Ishikawa (cell line): ENCODE measurements around the gene TSTD1.

Experiments used
- CEBPB ChIP-seq: IDR thresholded peaks from 2 replicates; pipeline ENCODE4 v1.6.1; 2012
- CREB1 ChIP-seq: IDR thresholded peaks from 2 replicates; pipeline ENCODE4 v1.6.1; 2012; ENCODE audit warnings: low read depth
- EGR1 ChIP-seq: IDR thresholded peaks from 2 replicates; pipeline ENCODE4 v1.6.1; 2012
- EP300 ChIP-seq: IDR thresholded peaks from 2 replicates; pipeline ENCODE4 v1.6.1; 2012; ENCODE audit warnings: borderline replicate concordance
- FOXM1 ChIP-seq: IDR thresholded peaks from 2 replicates; pipeline ENCODE4 v1.6.1; 2012; ENCODE audit warnings: low read depth, borderline replicate concordance
- MAX ChIP-seq: IDR thresholded peaks from 2 replicates; pipeline ENCODE4 v1.6.1; 2012
- NFIC ChIP-seq: IDR thresholded peaks from 2 replicates; pipeline ENCODE4 v1.6.1; 2012
- RAD21 ChIP-seq: IDR thresholded peaks from 2 replicates; pipeline ENCODE4 v1.6.1; 2012; ENCODE audit warnings: low read depth
- TAF1 ChIP-seq: IDR thresholded peaks from 2 replicates; pipeline ENCODE4 v1.6.1; 2012; ENCODE audit warnings: low read depth, mild to moderate bottlenecking
- TCF12 ChIP-seq: IDR thresholded peaks from 2 replicates; pipeline ENCODE4 v1.6.1; 2012; ENCODE audit warnings: low read depth
- TEAD4 ChIP-seq: IDR thresholded peaks from 2 replicates; pipeline ENCODE4 v1.6.1; 2012
- YY1 ChIP-seq: IDR thresholded peaks from 2 replicates; pipeline ENCODE4 v1.6.1; 2012; ENCODE audit warnings: low read depth
- ZBTB7A ChIP-seq: IDR thresholded peaks from 2 replicates; pipeline ENCODE4 v1.6.1; 2012; ENCODE audit warnings: low read depth
- TF ChIP-seq, protein P1 (sequence below): IDR thresholded peaks from 2 replicates; pipeline ENCODE4 v1.6.1; 2012
- TF ChIP-seq, protein P2 (sequence below): IDR thresholded peaks from 2 replicates; pipeline ENCODE4 v1.6.1; 2012; ENCODE audit warnings: low read depth, mild to moderate bottlenecking

The TSTD1 gene

GRCh38 chr1:161074676-161075368 is 36.1 kb upstream of the TSTD1 start:
- TF ChIP-seq NFIC, result no peak
- no peak for TF ChIP-seq TAF1
- no peak for TF ChIP-seq FOXM1
- TF ChIP-seq TCF12, result no peak
- TF ChIP-seq MAX, result no peak
- no peak for TF ChIP-seq CREB1
- TF ChIP-seq RAD21, result no peak
- TF ChIP-seq, protein P1, sequence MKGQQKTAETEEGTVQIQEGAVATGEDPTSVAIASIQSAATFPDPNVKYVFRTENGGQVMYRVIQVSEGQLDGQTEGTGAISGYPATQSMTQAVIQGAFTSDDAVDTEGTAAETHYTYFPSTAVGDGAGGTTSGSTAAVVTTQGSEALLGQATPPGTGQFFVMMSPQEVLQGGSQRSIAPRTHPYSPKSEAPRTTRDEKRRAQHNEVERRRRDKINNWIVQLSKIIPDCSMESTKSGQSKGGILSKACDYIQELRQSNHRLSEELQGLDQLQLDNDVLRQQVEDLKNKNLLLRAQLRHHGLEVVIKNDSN, result no peak
- no peak for TF ChIP-seq YY1
- no peak for TF ChIP-seq CEBPB
- no peak for TF ChIP-seq ZBTB7A
- TF ChIP-seq, protein P2, sequence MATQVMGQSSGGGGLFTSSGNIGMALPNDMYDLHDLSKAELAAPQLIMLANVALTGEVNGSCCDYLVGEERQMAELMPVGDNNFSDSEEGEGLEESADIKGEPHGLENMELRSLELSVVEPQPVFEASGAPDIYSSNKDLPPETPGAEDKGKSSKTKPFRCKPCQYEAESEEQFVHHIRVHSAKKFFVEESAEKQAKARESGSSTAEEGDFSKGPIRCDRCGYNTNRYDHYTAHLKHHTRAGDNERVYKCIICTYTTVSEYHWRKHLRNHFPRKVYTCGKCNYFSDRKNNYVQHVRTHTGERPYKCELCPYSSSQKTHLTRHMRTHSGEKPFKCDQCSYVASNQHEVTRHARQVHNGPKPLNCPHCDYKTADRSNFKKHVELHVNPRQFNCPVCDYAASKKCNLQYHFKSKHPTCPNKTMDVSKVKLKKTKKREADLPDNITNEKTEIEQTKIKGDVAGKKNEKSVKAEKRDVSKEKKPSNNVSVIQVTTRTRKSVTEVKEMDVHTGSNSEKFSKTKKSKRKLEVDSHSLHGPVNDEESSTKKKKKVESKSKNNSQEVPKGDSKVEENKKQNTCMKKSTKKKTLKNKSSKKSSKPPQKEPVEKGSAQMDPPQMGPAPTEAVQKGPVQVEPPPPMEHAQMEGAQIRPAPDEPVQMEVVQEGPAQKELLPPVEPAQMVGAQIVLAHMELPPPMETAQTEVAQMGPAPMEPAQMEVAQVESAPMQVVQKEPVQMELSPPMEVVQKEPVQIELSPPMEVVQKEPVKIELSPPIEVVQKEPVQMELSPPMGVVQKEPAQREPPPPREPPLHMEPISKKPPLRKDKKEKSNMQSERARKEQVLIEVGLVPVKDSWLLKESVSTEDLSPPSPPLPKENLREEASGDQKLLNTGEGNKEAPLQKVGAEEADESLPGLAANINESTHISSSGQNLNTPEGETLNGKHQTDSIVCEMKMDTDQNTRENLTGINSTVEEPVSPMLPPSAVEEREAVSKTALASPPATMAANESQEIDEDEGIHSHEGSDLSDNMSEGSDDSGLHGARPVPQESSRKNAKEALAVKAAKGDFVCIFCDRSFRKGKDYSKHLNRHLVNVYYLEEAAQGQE, result no peak
- no peak for TF ChIP-seq TEAD4
- no peak for TF ChIP-seq EGR1
- TF ChIP-seq EP300, result no peak

- TF ChIP-seq, protein P1, result no peak
- TF ChIP-seq TEAD4 (no peak), EGR1 (no peak), YY1 (no peak), MAX (no peak), TAF1 (no peak), NFIC (no peak), CEBPB (no peak), EP300 (no peak), ZBTB7A (no peak), RAD21 (no peak), FOXM1 (no peak), CREB1 (no peak), TCF12 (no peak)
- TF ChIP-seq, protein P2, result no peak
These were observed 34.8 kb upstream of the TSTD1 start for GRCh38 chr1:161073474-161074121.

- TF ChIP-seq TCF12 (no peak), NFIC (no peak), MAX (no peak), EP300 (no peak), CREB1 (no peak), CEBPB (no peak)
- TF ChIP-seq, protein P2, result no peak
These were observed 34.1 kb upstream of the TSTD1 start for GRCh38 chr1:161072751-161073449.
